GM19025 (cell line): ENCODE measurements around the gene COL9A2.

ENCODE experiments used
- ATAC-seq: cut with Tn5 transposase; IDR thresholded peaks from one replicate; pipeline ENCODE4 v1.9.1; 2021; ENCODE audit warnings: mild to moderate bottlenecking, low read depth, moderate library complexity; ENCODE audit not compliant: unreplicated experiment

The COL9A2 gene

GRCh38 chr1:40265919-40266318 is 51.2 kb downstream of the COL9A2 start:
- no peak for ATAC-seq

GRCh38 chr1:40265298-40265697 is 51.8 kb downstream of the COL9A2 start:
- no peak for ATAC-seq

GRCh38 chr1:40264354-40264781 is 52.7 kb downstream of the COL9A2 start:
- no peak for ATAC-seq

DNA sequence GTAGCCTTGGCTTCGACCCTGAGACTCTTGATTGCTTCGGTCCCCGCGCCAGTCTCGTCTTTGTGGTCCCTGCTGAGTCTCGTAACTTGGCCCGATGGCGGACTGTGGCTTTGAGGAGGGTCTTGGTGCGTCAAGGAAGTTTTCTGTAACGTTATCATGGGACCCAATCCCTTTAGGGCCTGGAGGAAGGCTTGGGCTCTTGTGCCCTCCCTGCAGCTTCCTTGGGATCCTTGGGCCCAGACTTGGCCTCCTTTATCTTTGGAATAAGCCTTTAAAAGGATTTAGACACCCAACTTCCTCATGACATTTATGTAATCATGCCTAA is 58.7 kb downstream of the COL9A2 start:
- no peak for ATAC-seq

DNA sequence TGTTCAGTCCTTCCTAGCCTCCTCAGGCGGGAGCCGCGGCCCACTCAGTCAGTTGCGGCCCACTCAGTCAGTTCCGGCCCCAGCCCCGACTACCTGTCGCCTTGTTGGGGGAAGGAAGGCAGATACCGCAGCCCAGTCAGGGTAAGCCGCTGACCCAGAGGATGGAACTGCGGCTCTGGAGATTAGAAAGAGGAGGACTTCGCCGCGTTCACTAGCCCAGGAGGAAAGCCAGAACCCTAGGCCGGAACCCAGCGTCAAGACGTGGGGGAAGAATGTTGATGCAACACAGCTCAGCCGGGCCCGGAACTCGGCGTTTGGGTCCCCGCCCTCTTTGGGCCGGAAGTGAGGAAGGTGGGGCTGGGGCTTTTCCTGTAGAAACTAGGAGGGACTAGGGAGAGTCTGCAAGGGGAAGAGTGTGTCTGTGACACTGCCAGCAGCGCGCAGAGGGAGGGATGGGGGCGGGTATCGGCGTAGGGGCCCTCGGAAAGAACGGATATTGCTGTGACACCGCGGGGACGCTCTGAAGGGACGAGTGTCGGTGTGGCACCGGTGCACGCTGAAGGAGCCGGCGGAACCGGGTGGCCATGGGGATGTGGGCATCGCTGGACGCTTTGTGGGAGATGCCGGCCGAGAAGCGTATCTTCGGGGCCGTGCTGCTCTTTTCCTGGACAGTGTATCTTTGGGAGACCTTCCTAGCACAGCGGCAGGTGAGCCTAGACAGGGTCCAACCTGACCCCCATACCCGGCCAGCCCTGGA is 59.2 kb downstream of the COL9A2 start, which contains the start of gene ZMPSTE24:
ZMPSTE24 (plus strand) TSS at position 549 of the 757 bp plus-strand sequence; CDS start at position 585, 36 bp downstream.
- peak; percentile 92 for ATAC-seq

DNA sequence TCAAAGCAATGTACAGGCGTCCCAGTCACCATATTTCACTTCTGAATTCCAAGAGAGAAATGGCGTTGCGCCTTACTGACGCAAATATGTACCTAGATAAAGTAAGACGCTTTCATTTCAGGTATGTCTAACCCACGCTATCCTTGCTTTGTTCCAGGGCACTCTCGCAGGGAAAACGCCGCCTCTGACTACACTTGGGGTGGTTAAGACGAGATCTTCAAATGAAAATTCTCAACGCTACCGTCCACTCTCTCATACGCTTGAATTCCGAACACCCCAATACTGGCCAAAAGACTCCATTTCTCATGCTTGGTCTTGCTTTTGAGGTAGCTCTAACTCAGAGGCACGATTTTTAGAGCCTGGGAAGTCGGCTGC is 59.8 kb downstream of the COL9A2 start:
- ATAC-seq, result no peak

DNA sequence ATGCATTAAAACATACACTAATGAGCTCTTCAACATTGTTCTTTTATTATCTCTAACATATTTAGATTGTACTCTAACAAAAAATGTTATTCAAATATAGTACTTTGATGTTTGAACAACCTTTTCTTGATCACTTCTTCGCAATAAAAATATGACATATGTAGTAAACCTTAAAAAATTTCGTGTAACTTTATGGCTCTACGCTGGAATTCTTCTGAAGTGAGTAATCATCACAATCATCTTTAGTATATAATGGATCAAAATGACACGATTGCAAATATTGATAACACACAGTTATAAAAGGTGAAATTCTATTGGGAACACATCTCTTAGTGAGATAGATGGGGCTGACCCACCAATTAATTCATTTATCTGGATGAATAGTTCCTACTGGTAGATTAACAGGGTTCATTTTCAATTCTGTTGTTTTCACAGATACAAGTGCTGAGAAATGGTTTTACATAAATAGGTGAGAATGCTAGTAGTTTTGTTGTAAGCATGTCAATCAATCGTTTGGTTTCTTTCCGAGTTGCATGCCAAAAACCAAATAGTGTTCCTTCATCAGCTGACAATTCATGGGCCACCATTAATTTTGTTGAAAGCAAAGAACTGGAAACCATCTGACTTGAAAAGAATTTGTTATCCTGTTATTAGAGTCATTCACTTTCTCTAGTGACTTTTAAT is 60.5 kb downstream of the COL9A2 start:
- no peak for ATAC-seq

- ATAC-seq, result no peak
These were observed 61.9 kb downstream of the COL9A2 start for GRCh38 chr1:40255231-40255630.

- no peak for ATAC-seq
These were observed 64.5 kb downstream of the COL9A2 start for GRCh38 chr1:40252601-40253000.

DNA sequence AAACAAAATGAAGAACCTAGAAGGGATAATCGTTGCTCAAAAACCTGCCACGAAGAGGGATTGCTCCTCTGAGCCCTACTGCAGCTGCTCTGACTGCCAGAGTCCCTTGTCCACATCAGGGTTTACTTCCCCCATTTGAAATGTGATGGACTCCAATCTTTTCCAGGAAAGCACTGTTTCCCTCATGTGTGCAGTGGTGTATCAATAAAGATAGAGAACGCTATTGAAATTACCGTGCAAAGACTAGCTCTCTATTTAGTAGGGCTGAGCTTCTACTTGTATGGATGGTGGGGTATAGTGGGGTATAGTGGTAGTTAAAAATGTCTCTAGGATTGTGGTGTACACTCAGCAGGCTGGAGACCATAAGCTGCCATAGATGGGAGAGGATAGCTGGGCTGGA is 65.6 kb downstream of the COL9A2 start:
- ATAC-seq, result no peak
